HepG2 (cell line): ENCODE data around the gene NDUFAF3. TPM values are rescaled to one million over a fixed set of nuclear protein-coding genes. Genes with fewer than 3 reads are reported as not detected.

Source experiments
- ATAC-seq: fragments of 200-7000 bp; cut with Tn5 transposase; 3 replicates; pipeline ENCODE4 v1.9.1; 2020; ENCODE audit warnings: mild to moderate bottlenecking, moderate library complexity
- BruUV-seq: library from RNA; stranded (reverse); fragments of 400-500 nt; replicated peaks from 2 replicates; lab custom pipeline; 2021; lab: Mats Ljungman, UMichigan
- CTCF ChIA-PET: fragments of 300-600 bp; formaldehyde crosslinking; extraction: SDS; loops from one replicate; lab custom pipeline; 2021; ENCODE audit warnings: low total read pairs, inconsistent platforms, low intra/inter-chr PET ratio; lab: Yijun Ruan, JAX
- POLR2A ChIA-PET: fragments of 350-600 bp; sonication (Branson Sonifier 250); formaldehyde crosslinking; loops from one replicate; lab custom pipeline; 2020; ENCODE audit warnings: antibody characterized with exemption, inconsistent platforms; lab: Yijun Ruan, JAX
- DNase-seq: peaks from one replicate; pipeline ENCODE4 v3.0.0-alpha.2; 2015; ENCODE audit warnings: low spot score
- FAIRE-seq: peaks from 3 replicates; lab custom pipeline; 2011; peaks lifted over from hg19 to GRCh38; lab: Jason Lieb, UNC
- H2AFZ ChIP-seq: one replicate; pipeline ENCODE4 v1.6.1; 2011; ENCODE audit warnings: low read length, inconsistent platforms
- H3K27ac ChIP-seq: fragments of 300-600 bp; 3 replicates; pipeline ENCODE4 v1.8.0; 2011; ENCODE audit warnings: mixed run types, mild to moderate bottlenecking, mixed read lengths, low read length, inconsistent platforms; ENCODE audit not compliant: insufficient read depth; ENCODE audit errors: extremely low read length
- H3K27me3 ChIP-seq, 2 experiments: fragments of 200-600 bp in 1 of 2; 2 replicates in 1 of 2; 3 replicates in 1 of 2; pipeline versions ENCODE4 v1.6.0 to v1.8.0; 2011; ENCODE audit warnings: low read length in 2 of 2, mild to moderate bottlenecking in 2 of 2, moderate library complexity in 2 of 2, inconsistent platforms in 1 of 2; ENCODE audit not compliant: insufficient read depth in 2 of 2, control insufficient read depth in 1 of 2
- H3K36me3 ChIP-seq, 2 experiments: fragments of 200-600 bp in 1 of 2; replicated peaks in 1 of 2; 2 replicates in 1 of 2; 3 replicates in 1 of 2; pipeline versions ENCODE4 v1.5.1 to v1.8.0; 2011; ENCODE audit warnings: low read length in 2 of 2, inconsistent platforms in 1 of 2; ENCODE audit not compliant: insufficient read depth in 2 of 2, control insufficient read depth in 1 of 2
- H3K4me1 ChIP-seq: 2 replicates; pipeline ENCODE4 v1.5.1; 2012; ENCODE audit warnings: low read length, inconsistent platforms; ENCODE audit not compliant: insufficient read depth
- H3K4me2 ChIP-seq: 2 replicates; pipeline ENCODE4 v1.6.0; 2011; ENCODE audit warnings: low read depth, low read length, inconsistent platforms
- H3K4me3 ChIP-seq, 3 experiments: fragments of 200-600 bp in 1 of 3; sonication (generic), shearing (Covaris generic) in 1 of 3; replicated peaks in 1 of 3; 2 replicates each; pipeline ENCODE4 v1.5.1; 2011 to 2016; ENCODE audit warnings: low read length in 3 of 3, inconsistent platforms in 2 of 3, low read depth in 2 of 3, mild to moderate bottlenecking in 2 of 3, control low read depth in 1 of 3, mixed read lengths in 1 of 3; ENCODE audit not compliant: insufficient read depth in 1 of 3
- H3K79me2 ChIP-seq: one replicate; pipeline ENCODE4 v1.6.1; 2011; ENCODE audit warnings: low read length, inconsistent platforms; ENCODE audit not compliant: insufficient read depth
- H3K9ac ChIP-seq: 2 replicates; pipeline ENCODE4 v1.6.0; 2011; ENCODE audit warnings: mild to moderate bottlenecking, low read depth, low read length, inconsistent platforms; ENCODE audit not compliant: insufficient read depth
- H3K9me3 ChIP-seq: 2 replicates; pipeline ENCODE4 v1.5.1; 2012; ENCODE audit warnings: mild to moderate bottlenecking, low read length
- H4K20me1 ChIP-seq: 2 replicates; pipeline ENCODE4 v1.6.0; 2011; ENCODE audit warnings: inconsistent platforms, mild to moderate bottlenecking, low read length, moderate library complexity; ENCODE audit not compliant: insufficient read depth
- DZIP1 ChIP-seq: sonication (generic); formaldehyde crosslinking; IDR thresholded peaks from 2 replicates; pipeline ENCODE4 v1.5.0; 2020; ENCODE audit warnings: mild to moderate bottlenecking, missing genetic modification reagents
- HNF1B ChIP-seq: sonication (generic); formaldehyde crosslinking; IDR thresholded peaks from 2 replicates; pipeline ENCODE4 v1.5.1; 2020; ENCODE audit warnings: mild to moderate bottlenecking, moderate library complexity, missing genetic modification reagents
- MAFF ChIP-seq: IDR thresholded peaks from 2 replicates; pipeline ENCODE4 v1.6.1; 2011; ENCODE audit warnings: low read depth, low read length, improper control_type of control experiment
- MAFK ChIP-seq, 2 experiments: IDR thresholded peaks in 1 of 2; conservative IDR thresholded peaks in 1 of 2; 2 replicates each; pipeline ENCODE4 v1.6.1; 2011; ENCODE audit warnings: improper control_type of control experiment in 2 of 2, low read length in 2 of 2
- MXI1 ChIP-seq: IDR thresholded peaks from 3 replicates; pipeline ENCODE4 v1.6.1; 2012; ENCODE audit warnings: low read depth, low read length, inconsistent platforms, borderline replicate concordance
- WGBS: methylation state at CpG from one replicate; pipeline ENCODE4 v1.1.6; 2017; ENCODE audit warnings: low lambda C conversion rate; 5-methylcytosine and 5-hydroxymethylcytosine counted together
- in situ Hi-C: cut with HindIII; loops from 2 replicates; pipeline ENCODE4 v1.10.0; 2017; ENCODE audit warnings: low pct_unique_long_range_greater_than_20kb; ENCODE audit not compliant: extremely low pct_ligation_motif_present
- intact Hi-C: fragments of 100-400 bp; cut with micrococcal nuclease; formaldehyde crosslinking; loops from one replicate; pipeline ENCODE4 v1.10.0; 2022; ENCODE audit not compliant: unreplicated experiment
- polyA plus RNA-seq, 8 experiments: library from polyadenylated mRNA; depleted of rRNA in 3 of 8; stranded (reverse) in 7 of 8; unstranded in 1 of 8; fragments of >200 nt; fragmentation: Illumina TruSeq in 4 of 8; extraction: Trizol in 4 of 8; gene quantifications; 2 replicates each; pipeline versions ENCODE4 v1.2.1 to v1.2.3, GENCODE V29; 2011 to 2016; ENCODE audit warnings: low read depth in 4 of 8, missing spikeins in 1 of 8, mixed read lengths in 1 of 8; ENCODE audit not compliant: insufficient read depth in 1 of 8
- total RNA-seq, 5 experiments: library from RNA; depleted of rRNA; stranded (reverse); fragments of >200 nt; fragmentation: Illumina TruSeq; extraction: Trizol; gene quantifications; 2 replicates each; pipeline ENCODE4 v1.2.3, GENCODE V29; 2016; ENCODE audit warnings: low read depth in 1 of 5
- TF ChIP-seq, protein P1 (sequence below): sonication (generic); formaldehyde crosslinking; IDR thresholded peaks from 2 replicates; pipeline ENCODE4 v1.4.0; 2020; ENCODE audit warnings: missing genetic modification reagents

Gene NDUFAF3
- total and polyA plus RNA-seq, 2 of the 13 experiments (the other 11 are each of a cell fraction or from before 2014, with no cell fraction given): 39.0 to 50.0 TPM

DNA sequence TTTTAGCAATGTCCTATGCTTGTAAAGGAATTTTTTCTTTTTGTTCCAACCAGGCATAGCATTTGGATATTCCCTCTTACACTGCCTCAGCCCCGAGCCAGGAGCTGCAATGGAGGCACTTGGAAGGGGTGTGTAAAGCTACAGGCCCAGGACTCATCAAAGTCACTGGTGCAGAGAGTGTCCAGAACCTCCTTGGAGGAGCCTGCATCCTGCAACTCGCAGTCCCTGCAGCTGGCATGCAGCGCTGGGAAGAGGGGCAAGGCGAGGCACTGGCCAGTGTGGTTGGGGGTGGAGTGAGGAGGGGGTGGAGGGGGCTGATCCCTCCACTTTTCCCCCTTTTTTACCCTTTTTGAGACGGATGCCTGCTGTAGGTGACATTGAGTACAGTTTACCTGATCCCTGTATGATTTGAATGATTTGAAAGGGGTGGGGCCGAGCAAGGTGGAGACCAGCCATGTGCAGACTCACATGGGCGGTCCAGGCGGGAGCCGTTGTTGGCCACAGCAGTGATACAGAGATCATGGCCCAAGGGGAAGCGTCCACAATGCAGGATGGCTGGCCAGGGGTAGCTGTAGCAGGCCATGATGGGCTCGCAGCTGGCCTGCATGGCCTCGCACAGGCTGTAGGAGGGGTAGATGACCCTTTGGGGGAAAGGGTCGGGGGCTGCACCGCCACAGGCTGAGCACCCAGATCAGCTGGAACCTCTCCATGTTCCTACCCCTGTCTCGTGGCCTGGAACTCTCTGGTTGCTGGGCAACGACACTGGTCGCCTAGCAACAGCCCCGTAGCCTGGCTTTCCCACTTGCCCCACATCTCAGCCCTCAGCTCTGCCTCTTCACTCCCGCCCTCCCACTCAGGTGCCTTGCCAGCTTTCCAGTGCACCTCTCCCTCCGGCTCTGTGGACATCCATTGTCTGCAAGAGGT, 23.9 kb upstream of the NDUFAF3 start (continued):
- TF ChIP-seq MXI1 (peak; percentile 12; the same call in 1 of the 3 replicates), HNF1B (CRISPR knock-in tag) (no peak)
- TF ChIP-seq, all 625 proteins: peak for 6

DNA sequence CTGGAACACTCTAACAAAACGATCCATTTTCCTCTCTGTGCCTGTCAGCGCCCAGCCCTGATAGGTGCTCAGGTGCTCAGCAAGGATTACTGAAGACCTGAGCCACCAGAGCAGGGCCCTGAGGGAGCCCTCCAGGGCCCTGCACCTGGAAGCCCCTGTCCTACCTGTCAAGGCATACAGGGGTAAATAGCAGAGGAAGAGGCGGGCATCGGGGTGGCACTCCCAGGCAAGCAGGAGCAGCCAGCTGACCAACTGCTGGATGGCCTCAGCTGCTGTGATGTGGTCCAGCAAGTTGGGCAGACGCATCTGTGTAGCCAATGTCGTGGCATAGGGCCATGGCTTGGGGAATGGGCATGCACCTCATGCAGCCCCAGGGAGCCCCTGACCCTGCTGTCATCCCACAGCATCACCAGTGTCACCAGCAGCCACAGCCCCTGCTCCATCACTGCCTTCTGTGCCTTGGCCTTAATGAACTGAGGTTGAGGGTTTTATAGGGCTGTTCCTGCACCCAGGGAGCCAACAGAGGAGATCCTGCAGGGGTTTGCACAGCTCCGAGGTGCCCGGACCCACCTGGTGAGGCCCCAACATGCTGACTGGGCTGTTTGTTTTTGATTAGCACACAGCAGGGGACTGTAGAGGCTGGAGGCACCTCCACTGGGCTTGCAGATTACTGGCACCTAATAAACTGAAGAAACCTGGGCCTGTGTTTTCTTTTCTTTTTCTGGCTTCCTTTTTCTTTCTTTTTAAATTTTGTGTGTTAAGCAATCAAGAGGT, 22.6 kb upstream of the NDUFAF3 start:
- peak overlapping the region; percentile 59 for H3K4me2 ChIP-seq
- ATAC-seq: peak; percentile 19; the same call in 2 of the 3 replicates
- H3K4me3 ChIP-seq: no peak overlapping the region
- WGBS: 45% methylated on average over 3 of the region's 8 CpGs
- in situ Hi-C loops (no loop called here), intact Hi-C loops (no loop called here)
- peaks cover 74% of the 10 kb centered on the region for H3K4me1 ChIP-seq
- CTCF ChIA-PET: no interaction called here
- POLR2A ChIA-PET: interaction anchor here (1.1 to 2.9 kb wide), 2 partner anchors 8 to 30 kb away, joined by 5 to 26 read pairs; partner anchors contain the start of genes IMPDH2 and WDR6
- no peak overlapping the region for H3K27ac ChIP-seq
- no peaks in the 10 kb centered on the region for H4K20me1 ChIP-seq
- no peaks in the 10 kb centered on the region for H3K36me3 ChIP-seq
- no peak overlapping the region for H2AFZ ChIP-seq
- H3K27me3 ChIP-seq: no peaks in the 10 kb centered on the region
- TF ChIP-seq MAFF (peak; percentile 73), MAFK (conservative IDR thresholded peaks at IDR 0.05 in 1 of 2, IDR thresholded peaks at IDR 0.05 in 1 of 2; ENCODE audit: low read length in 2 of 2) (peak; percentile 81 to 87), DZIP1 (CRISPR knock-in tag) (no peak)
- TF ChIP-seq, protein P1, sequence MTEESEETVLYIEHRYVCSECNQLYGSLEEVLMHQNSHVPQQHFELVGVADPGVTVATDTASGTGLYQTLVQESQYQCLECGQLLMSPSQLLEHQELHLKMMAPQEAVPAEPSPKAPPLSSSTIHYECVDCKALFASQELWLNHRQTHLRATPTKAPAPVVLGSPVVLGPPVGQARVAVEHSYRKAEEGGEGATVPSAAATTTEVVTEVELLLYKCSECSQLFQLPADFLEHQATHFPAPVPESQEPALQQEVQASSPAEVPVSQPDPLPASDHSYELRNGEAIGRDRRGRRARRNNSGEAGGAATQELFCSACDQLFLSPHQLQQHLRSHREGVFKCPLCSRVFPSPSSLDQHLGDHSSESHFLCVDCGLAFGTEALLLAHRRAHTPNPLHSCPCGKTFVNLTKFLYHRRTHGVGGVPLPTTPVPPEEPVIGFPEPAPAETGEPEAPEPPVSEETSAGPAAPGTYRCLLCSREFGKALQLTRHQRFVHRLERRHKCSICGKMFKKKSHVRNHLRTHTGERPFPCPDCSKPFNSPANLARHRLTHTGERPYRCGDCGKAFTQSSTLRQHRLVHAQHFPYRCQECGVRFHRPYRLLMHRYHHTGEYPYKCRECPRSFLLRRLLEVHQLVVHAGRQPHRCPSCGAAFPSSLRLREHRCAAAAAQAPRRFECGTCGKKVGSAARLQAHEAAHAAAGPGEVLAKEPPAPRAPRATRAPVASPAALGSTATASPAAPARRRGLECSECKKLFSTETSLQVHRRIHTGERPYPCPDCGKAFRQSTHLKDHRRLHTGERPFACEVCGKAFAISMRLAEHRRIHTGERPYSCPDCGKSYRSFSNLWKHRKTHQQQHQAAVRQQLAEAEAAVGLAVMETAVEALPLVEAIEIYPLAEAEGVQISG (CRISPR knock-in tag): peak; percentile 35; the same call in 1 of the 2 replicates
- H3K9ac ChIP-seq: no peak overlapping the region
- BruUV-seq: no TSS peak
- FAIRE-seq: no peak
- DNase-seq: no peak
- no peaks in the 10 kb centered on the region for H3K79me2 ChIP-seq
- no peaks in the 10 kb centered on the region for H3K9me3 ChIP-seq
